Colonic mucosa (tissue), 4 donors: ENCODE measurements around the gene DSCAML1. TPM values are rescaled to one million over a fixed set of nuclear protein-coding genes. Genes with fewer than 3 reads are reported as not detected.

Experiments used
- DNase-seq: peaks from one replicate; pipeline ENCODE4 v3.0.0-alpha.2; 2020
- H3K27ac ChIP-seq: fragments of 200-600 bp; one replicate; pipeline ENCODE4 v1.8.0; 2021
- H3K27me3 ChIP-seq: fragments of 200-600 bp; one replicate; pipeline ENCODE4 v1.8.0; 2021
- H3K36me3 ChIP-seq: fragments of 200-600 bp; one replicate; pipeline ENCODE4 v1.8.0; 2021
- H3K4me1 ChIP-seq: fragments of 200-600 bp; one replicate; pipeline ENCODE4 v1.8.0; 2021; ENCODE audit warnings: mild to moderate bottlenecking
- H3K4me3 ChIP-seq: fragments of 200-600 bp; one replicate; pipeline ENCODE4 v1.8.0; 2021
- H3K9ac ChIP-seq, 2 donors: one replicate each; pipeline ENCODE4 v1.7.0; 2013; ENCODE audit warnings: control low read depth in 2 of 2, low read depth in 2 of 2, low read length in 2 of 2
- H3K9me3 ChIP-seq: fragments of 200-600 bp; one replicate; pipeline ENCODE4 v1.8.0; 2021
- CTCF ChIP-seq: fragments of 200-600 bp; IDR thresholded peaks from one replicate; pipeline ENCODE4 v1.8.0; 2022; ENCODE audit warnings: antibody characterized with exemption, mild to moderate bottlenecking
- intact Hi-C: fragments of 100-400 bp; cut with DNase I; formaldehyde crosslinking; loops from one replicate; pipeline ENCODE4 v1.14.1; 2022
- total RNA-seq, 2 donors: library from RNA; stranded (reverse); fragmentation: NEBNext Ultra II Directional in 1 of 2; extraction: Animal tissue kit (Norgen Biotek cat#: 25700) in 1 of 2; gene quantifications; one replicate each; pipeline ENCODE4 v1.2.1, GENCODE V29; 2021
- donor health status: healthy.
- donor health status: DM: no; HTN: no; CAD: no.
- donor health status: DM: no; HTN: no; CAD: no.

The DSCAML1 gene
- total RNA-seq, 2 donors from 2014 or later = 1.2 to 4.3 TPM

- Histone ChIP-seq H3K27me3 (no peaks in the 10 kb centered on the region), H3K27ac (no peak overlapping the region), H3K9me3 (no peaks in the 10 kb centered on the region), H3K4me3 (no peak overlapping the region), H3K9ac (no peak overlapping the region), H3K36me3 (no peaks in the 10 kb centered on the region), H3K4me1 (no peaks in the 10 kb centered on the region)
- no peak for DNase-seq
- no peak for TF ChIP-seq CTCF
- intact Hi-C loops = loop anchor here (10.0 kb wide), 1 partner anchor 615 kb away; no protein-coding TSS in a partner anchor
Observed at GRCh38 chr11:117440258-117440657, 356.8 kb downstream of the DSCAML1 start.

GRCh38 chr11:117439256-117439655, 357.8 kb downstream of the DSCAML1 start:
- Histone ChIP-seq H3K9me3 (no peaks in the 10 kb centered on the region), H3K4me3 (no peak overlapping the region), H3K27ac (no peak overlapping the region), H3K36me3 (no peaks in the 10 kb centered on the region), H3K4me1 (no peaks in the 10 kb centered on the region), H3K9ac (no peak overlapping the region), H3K27me3 (no peaks in the 10 kb centered on the region)
- DNase-seq = no peak
- intact Hi-C loops = no loop called here
- no peak for TF ChIP-seq CTCF

GRCh38 chr11:117438371-117439000, 358.5 kb downstream of the DSCAML1 start:
- TF ChIP-seq CTCF = no peak
- H3K9me3 ChIP-seq = no peaks in the 10 kb centered on the region
- H3K27ac ChIP-seq = no peak overlapping the region
- H3K4me3 ChIP-seq = no peak overlapping the region
- no peaks in the 10 kb centered on the region for H3K4me1 ChIP-seq
- no peaks in the 10 kb centered on the region for H3K36me3 ChIP-seq
- H3K9ac ChIP-seq = no peak overlapping the region
- H3K27me3 ChIP-seq = no peaks in the 10 kb centered on the region
- intact Hi-C loops = no loop called here
- DNase-seq = no peak

GRCh38 chr11:117437791-117438130, 359.3 kb downstream of the DSCAML1 start:
- no peaks in the 10 kb centered on the region for H3K9me3 ChIP-seq
- no peak for TF ChIP-seq CTCF

GRCh38 chr11:117437041-117437790, 359.8 kb downstream of the DSCAML1 start:
- DNase-seq = no peak
- Histone ChIP-seq H3K27ac (no peak overlapping the region), H3K36me3 (no peaks in the 10 kb centered on the region), H3K9me3 (no peaks in the 10 kb centered on the region), H3K4me1 (no peaks in the 10 kb centered on the region), H3K9ac (no peak overlapping the region), H3K4me3 (no peak overlapping the region), H3K27me3 (no peaks in the 10 kb centered on the region)
- intact Hi-C loops = no loop called here
- no peak for TF ChIP-seq CTCF

More at GRCh38 chr11:117437791-117438130, 359.3 kb downstream of the DSCAML1 start:
- H3K27me3 ChIP-seq = no peaks in the 10 kb centered on the region
- no peak overlapping the region for H3K27ac ChIP-seq
- no peak overlapping the region for H3K4me3 ChIP-seq
- H3K36me3 ChIP-seq = no peaks in the 10 kb centered on the region
- intact Hi-C loops = no loop called here
- no peak for DNase-seq
- no peaks in the 10 kb centered on the region for H3K4me1 ChIP-seq
- H3K9ac ChIP-seq = no peak overlapping the region
